ENCODE measurements around the gene LRRC4C. TPM values are rescaled to one million over a fixed set of nuclear protein-coding genes. Genes with fewer than 3 reads are reported as not detected.

LRRC4C gene
- total RNA-seq, 1 experiment from 2014 or later = 0.72 TPM

DNA sequence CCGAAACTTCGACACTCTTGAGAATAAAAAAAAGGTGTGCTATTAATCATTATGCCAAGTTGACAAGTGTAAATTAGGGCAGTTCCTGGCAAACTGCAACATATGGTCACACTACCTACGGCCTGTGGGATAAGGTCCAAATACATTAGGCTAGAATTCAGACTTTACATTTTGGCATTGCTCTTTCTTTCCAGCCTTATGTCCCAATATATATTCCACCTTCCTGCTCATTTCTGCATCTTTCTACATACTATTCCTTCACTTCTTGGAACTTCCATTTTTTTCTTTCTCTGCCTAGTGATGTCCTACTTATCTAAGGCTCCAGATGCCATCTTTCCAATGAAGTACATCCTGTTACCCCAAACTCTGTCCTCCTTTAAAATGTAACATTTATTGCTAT, 577.2 kb downstream of the LRRC4C start (continued):
- TF ChIP-seq, protein P1, sequence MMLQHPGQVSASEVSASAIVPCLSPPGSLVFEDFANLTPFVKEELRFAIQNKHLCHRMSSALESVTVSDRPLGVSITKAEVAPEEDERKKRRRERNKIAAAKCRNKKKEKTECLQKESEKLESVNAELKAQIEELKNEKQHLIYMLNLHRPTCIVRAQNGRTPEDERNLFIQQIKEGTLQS (CRISPR knock-in tag; conservative IDR thresholded peaks at IDR 0.05) = no peak
- TF ChIP-seq NFYB (CRISPR knock-in tag; conservative IDR thresholded peaks at IDR 0.05; ENCODE audit: low read depth) = no peak
- TF ChIP-seq, protein P2, sequence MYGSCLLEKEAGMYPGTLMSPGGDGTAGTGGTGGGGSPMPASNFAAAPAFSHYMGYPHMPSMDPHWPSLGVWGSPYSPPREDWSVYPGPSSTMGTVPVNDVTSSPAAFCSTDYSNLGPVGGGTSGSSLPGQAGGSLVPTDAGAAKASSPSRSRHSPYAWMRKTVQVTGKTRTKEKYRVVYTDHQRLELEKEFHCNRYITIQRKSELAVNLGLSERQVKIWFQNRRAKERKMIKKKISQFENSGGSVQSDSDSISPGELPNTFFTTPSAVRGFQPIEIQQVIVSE (CRISPR knock-in tag; IDR thresholded peaks at IDR 0.05; ENCODE audit: borderline replicate concordance) = no peak
- TF ChIP-seq, protein P3, sequence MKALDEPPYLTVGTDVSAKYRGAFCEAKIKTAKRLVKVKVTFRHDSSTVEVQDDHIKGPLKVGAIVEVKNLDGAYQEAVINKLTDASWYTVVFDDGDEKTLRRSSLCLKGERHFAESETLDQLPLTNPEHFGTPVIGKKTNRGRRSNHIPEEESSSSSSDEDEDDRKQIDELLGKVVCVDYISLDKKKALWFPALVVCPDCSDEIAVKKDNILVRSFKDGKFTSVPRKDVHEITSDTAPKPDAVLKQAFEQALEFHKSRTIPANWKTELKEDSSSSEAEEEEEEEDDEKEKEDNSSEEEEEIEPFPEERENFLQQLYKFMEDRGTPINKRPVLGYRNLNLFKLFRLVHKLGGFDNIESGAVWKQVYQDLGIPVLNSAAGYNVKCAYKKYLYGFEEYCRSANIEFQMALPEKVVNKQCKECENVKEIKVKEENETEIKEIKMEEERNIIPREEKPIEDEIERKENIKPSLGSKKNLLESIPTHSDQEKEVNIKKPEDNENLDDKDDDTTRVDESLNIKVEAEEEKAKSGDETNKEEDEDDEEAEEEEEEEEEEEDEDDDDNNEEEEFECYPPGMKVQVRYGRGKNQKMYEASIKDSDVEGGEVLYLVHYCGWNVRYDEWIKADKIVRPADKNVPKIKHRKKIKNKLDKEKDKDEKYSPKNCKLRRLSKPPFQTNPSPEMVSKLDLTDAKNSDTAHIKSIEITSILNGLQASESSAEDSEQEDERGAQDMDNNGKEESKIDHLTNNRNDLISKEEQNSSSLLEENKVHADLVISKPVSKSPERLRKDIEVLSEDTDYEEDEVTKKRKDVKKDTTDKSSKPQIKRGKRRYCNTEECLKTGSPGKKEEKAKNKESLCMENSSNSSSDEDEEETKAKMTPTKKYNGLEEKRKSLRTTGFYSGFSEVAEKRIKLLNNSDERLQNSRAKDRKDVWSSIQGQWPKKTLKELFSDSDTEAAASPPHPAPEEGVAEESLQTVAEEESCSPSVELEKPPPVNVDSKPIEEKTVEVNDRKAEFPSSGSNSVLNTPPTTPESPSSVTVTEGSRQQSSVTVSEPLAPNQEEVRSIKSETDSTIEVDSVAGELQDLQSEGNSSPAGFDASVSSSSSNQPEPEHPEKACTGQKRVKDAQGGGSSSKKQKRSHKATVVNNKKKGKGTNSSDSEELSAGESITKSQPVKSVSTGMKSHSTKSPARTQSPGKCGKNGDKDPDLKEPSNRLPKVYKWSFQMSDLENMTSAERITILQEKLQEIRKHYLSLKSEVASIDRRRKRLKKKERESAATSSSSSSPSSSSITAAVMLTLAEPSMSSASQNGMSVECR (CRISPR knock-in tag; IDR thresholded peaks at IDR 0.05; ENCODE audit: borderline replicate concordance) = no peak

DNA sequence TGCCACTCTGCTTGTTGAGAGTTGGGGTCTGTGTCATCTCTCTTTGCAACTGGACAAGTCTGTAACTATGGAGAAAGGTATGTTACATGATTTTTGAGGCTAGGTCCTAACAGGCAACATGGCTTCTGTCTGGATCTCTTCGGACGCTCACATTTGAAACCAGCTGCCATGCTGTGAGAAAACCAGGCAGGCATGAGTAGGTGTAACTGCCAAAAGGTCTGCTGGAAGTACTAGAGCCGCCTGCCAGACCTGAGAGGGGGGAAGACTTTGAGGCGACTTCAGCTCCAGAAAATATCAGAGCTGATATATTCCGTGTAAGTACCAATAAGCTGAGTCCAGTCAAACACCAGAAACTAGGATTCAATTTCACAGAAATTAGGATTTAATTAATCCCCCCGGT, 579.5 kb downstream of the LRRC4C start:
- no peak for TF ChIP-seq ZNF317 (CRISPR knock-in tag; IDR thresholded peaks at IDR 0.05; ENCODE audit: borderline replicate concordance, low read depth)
- TF ChIP-seq MXD4 (CRISPR knock-in tag; IDR thresholded peaks at IDR 0.05; ENCODE audit: borderline replicate concordance) = no peak
- no peak for TF ChIP-seq JAZF1 (CRISPR knock-in tag; IDR thresholded peaks at IDR 0.05)
- TF ChIP-seq, protein P4, sequence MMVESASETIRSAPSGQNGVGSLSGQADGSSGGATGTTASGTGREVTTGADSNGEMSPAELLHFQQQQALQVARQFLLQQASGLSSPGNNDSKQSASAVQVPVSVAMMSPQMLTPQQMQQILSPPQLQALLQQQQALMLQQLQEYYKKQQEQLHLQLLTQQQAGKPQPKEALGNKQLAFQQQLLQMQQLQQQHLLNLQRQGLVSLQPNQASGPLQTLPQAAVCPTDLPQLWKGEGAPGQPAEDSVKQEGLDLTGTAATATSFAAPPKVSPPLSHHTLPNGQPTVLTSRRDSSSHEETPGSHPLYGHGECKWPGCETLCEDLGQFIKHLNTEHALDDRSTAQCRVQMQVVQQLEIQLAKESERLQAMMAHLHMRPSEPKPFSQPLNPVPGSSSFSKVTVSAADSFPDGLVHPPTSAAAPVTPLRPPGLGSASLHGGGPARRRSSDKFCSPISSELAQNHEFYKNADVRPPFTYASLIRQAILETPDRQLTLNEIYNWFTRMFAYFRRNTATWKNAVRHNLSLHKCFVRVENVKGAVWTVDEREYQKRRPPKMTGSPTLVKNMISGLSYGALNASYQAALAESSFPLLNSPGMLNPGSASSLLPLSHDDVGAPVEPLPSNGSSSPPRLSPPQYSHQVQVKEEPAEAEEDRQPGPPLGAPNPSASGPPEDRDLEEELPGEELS (CRISPR knock-in tag; IDR thresholded peaks at IDR 0.05) = no peak
- TF ChIP-seq, protein P5, sequence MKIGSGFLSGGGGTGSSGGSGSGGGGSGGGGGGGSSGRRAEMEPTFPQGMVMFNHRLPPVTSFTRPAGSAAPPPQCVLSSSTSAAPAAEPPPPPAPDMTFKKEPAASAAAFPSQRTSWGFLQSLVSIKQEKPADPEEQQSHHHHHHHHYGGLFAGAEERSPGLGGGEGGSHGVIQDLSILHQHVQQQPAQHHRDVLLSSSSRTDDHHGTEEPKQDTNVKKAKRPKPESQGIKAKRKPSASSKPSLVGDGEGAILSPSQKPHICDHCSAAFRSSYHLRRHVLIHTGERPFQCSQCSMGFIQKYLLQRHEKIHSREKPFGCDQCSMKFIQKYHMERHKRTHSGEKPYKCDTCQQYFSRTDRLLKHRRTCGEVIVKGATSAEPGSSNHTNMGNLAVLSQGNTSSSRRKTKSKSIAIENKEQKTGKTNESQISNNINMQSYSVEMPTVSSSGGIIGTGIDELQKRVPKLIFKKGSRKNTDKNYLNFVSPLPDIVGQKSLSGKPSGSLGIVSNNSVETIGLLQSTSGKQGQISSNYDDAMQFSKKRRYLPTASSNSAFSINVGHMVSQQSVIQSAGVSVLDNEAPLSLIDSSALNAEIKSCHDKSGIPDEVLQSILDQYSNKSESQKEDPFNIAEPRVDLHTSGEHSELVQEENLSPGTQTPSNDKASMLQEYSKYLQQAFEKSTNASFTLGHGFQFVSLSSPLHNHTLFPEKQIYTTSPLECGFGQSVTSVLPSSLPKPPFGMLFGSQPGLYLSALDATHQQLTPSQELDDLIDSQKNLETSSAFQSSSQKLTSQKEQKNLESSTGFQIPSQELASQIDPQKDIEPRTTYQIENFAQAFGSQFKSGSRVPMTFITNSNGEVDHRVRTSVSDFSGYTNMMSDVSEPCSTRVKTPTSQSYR (CRISPR knock-in tag; IDR thresholded peaks at IDR 0.05) = no peak
- TF ChIP-seq, protein P2 (CRISPR knock-in tag; IDR thresholded peaks at IDR 0.05; ENCODE audit: borderline replicate concordance) = no peak
- no peak for TF ChIP-seq TEAD4 (CRISPR knock-in tag; IDR thresholded peaks at IDR 0.05)
- no peak for TF ChIP-seq TP53 (CRISPR knock-in tag; IDR thresholded peaks at IDR 0.05)
- no peak for TF ChIP-seq SP1 (CRISPR knock-in tag; conservative IDR thresholded peaks at IDR 0.05)
- TF ChIP-seq, protein P6, sequence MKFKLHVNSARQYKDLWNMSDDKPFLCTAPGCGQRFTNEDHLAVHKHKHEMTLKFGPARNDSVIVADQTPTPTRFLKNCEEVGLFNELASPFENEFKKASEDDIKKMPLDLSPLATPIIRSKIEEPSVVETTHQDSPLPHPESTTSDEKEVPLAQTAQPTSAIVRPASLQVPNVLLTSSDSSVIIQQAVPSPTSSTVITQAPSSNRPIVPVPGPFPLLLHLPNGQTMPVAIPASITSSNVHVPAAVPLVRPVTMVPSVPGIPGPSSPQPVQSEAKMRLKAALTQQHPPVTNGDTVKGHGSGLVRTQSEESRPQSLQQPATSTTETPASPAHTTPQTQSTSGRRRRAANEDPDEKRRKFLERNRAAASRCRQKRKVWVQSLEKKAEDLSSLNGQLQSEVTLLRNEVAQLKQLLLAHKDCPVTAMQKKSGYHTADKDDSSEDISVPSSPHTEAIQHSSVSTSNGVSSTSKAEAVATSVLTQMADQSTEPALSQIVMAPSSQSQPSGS (CRISPR knock-in tag; IDR thresholded peaks at IDR 0.05; ENCODE audit: borderline replicate concordance, low read depth) = no peak
- no peak for TF ChIP-seq SMAD3 (CRISPR knock-in tag; IDR thresholded peaks at IDR 0.05; ENCODE audit: borderline replicate concordance)
- no peak for TF ChIP-seq NR1H2 (CRISPR knock-in tag; IDR thresholded peaks at IDR 0.05)
- TF ChIP-seq, protein P7, sequence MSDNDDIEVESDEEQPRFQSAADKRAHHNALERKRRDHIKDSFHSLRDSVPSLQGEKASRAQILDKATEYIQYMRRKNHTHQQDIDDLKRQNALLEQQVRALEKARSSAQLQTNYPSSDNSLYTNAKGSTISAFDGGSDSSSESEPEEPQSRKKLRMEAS (CRISPR knock-in tag; IDR thresholded peaks at IDR 0.05) = no peak
- no peak for TF ChIP-seq JUN (CRISPR knock-in tag; IDR thresholded peaks at IDR 0.05)
- TF ChIP-seq ZBTB21 (CRISPR knock-in tag; IDR thresholded peaks at IDR 0.05; ENCODE audit: borderline replicate concordance) = no peak
- no peak for TF ChIP-seq ELF4 (CRISPR knock-in tag; IDR thresholded peaks at IDR 0.05; ENCODE audit: low read depth)
- TF ChIP-seq, protein P8, sequence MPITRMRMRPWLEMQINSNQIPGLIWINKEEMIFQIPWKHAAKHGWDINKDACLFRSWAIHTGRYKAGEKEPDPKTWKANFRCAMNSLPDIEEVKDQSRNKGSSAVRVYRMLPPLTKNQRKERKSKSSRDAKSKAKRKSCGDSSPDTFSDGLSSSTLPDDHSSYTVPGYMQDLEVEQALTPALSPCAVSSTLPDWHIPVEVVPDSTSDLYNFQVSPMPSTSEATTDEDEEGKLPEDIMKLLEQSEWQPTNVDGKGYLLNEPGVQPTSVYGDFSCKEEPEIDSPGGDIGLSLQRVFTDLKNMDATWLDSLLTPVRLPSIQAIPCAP (CRISPR knock-in tag; IDR thresholded peaks at IDR 0.05) = no peak
- TF ChIP-seq EMX1 (CRISPR knock-in tag; IDR thresholded peaks at IDR 0.05) = no peak
- Mint-ChIP-seq H3K27ac (no peak overlapping the region), H3K4me3 (no peak overlapping the region), H3K9me3 (peaks cover 18% of the 10 kb centered on the region), H3K27me3 (ENCODE audit: low read depth) (no peaks in the 10 kb centered on the region), H3K36me3 (no peaks in the 10 kb centered on the region), H3K4me1 (no peaks in the 10 kb centered on the region)
- ChIA-PET POLR2A (no interaction called here), CTCF (no interaction called here)
- DNase-seq (ENCODE audit: low spot score) (no peak), ATAC-seq (no peak)
